HG02840 (cell line): ENCODE data around the gene SLC7A5.
"Not testable (repeated sequence)": the region's sequence is repeated elsewhere in the genome, so short reads cannot be mapped to it uniquely, and the experiment has no call there.

ENCODE experiments used
- ATAC-seq: cut with Tn5 transposase; IDR thresholded peaks from one replicate; pipeline ENCODE4 v1.9.1; 2021; ENCODE audit warnings: mild to moderate bottlenecking, moderate library complexity, moderate number of reproducible peaks; ENCODE audit not compliant: unreplicated experiment, low FRiP score

SLC7A5 gene

DNA sequence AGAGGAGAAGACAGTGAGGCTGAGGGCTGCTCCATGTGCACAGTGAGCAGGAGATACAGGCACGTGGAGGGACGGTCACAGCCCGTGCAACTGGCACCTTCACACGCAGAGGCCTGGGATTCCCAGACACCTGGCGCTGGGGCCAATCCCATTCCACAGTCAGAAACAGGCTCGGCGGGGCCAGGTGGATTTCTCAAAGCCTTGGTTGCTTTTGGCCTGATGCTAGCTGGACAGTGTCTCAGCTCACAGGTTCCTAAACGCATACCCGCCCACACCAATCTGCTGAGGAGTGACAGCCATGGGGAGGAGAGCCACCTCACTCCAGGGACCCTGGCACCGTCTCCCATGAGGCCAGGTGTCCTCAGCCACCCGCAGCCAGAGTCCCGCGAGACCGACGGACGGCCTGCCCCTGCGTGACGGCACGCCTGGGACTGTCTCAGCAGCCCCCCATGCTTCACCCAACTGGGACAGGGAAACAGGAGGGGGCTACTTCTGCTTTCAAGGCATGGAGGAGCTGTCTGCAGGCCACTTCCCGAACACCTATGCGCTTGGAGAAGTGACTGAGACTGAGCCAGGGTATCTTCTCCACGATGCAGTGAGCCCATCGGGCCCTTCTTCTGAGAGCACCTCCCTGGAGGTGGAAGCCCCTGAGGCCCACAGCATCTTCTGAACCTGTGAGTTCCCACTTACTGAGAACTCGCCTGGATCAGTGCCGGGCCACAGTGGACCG, 6.5 kb downstream of the SLC7A5 start:
- ATAC-seq, result not testable (repeated sequence)

GRCh38 chr16:87861300-87862099, 7.8 kb downstream of the SLC7A5 start:
- not testable (repeated sequence) for ATAC-seq

DNA sequence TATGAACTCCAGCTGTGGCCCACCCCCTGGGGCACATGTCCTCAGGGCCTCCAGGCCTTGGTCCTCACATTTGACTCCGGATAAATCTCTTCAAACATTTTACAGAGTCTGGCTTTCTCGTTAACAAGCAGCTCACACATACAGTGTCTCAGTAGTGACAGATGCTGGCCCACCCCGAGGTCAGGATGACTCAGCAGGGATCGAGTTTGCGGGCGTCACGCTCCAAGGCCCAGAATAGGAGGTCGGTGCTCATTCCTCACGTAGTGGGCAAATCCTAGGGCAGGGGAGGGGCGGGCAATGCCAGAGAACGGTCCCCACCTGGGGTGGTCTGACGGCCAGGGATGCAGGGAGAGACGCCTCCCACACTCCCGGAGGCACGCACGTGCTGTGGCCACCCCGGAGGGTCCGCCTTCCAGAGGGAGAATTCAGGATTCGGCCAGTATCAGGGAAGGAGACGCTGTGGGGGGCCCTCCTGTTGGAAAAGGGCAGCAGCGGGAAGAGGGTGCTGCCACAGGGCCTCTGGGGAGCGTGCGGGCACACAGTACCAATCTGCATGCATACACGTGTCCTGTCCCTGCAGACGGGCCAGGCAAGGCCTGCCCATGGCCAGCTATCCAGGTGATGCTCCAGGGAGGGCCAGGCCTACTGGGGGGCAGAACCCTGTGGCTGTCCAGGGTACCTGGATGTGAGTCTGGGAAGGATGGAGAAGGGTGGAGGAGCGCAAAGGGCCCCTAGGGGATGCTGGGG, 8.6 kb downstream of the SLC7A5 start:
- no peak for ATAC-seq

GRCh38 chr16:87858151-87858993, 10.9 kb downstream of the SLC7A5 start:
- ATAC-seq, result not testable (repeated sequence)

- ATAC-seq, result no peak
Observed at GRCh38 chr16:87856791-87857228, 12.5 kb downstream of the SLC7A5 start.

DNA sequence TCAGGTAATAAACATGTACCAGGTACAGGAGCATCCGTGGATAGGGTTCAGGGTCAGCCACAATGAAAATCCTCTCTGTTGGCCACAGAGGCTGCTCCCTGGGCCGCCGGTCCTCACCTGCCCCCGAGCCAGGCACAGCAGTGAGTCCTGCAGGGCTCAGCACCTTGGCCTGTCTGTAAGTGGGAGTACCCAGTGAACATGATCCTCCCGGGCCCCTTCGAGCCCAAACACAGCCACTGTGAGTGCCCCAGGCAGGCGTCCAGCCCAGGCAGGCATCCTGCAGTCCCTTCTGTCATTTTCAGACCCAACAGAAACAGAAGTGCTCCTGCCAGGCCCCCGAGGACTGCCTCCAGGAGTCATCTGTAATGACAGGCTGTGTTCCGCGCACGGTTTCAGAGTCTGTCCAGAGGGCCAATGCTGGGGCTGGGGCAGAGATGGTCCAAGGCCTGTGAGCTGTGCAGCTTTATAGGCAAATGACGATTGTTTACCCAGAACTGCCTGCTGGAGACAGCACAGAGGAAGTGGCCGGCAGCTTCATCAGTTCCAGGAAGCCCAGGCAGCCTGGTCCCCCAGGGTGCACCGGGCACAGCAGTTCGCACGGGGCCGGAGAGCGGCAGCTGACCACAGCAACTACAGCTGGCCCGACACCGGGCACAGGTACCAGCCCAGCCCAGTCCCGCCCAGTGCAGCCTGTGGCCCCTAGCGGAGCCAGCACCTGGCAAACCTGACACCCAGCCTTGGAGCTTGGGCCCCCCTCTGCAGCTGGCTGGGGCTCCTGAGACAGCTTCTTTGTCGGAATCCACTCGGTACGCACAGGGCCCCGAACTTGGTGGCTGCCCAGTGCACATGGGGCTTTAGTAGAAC, 13.2 kb downstream of the SLC7A5 start:
- no peak for ATAC-seq

GRCh38 chr16:87854907-87855683, 14.2 kb downstream of the SLC7A5 start:
- no peak for ATAC-seq

GRCh38 chr16:87854053-87854906, 15.0 kb downstream of the SLC7A5 start:
- no peak for ATAC-seq

DNA sequence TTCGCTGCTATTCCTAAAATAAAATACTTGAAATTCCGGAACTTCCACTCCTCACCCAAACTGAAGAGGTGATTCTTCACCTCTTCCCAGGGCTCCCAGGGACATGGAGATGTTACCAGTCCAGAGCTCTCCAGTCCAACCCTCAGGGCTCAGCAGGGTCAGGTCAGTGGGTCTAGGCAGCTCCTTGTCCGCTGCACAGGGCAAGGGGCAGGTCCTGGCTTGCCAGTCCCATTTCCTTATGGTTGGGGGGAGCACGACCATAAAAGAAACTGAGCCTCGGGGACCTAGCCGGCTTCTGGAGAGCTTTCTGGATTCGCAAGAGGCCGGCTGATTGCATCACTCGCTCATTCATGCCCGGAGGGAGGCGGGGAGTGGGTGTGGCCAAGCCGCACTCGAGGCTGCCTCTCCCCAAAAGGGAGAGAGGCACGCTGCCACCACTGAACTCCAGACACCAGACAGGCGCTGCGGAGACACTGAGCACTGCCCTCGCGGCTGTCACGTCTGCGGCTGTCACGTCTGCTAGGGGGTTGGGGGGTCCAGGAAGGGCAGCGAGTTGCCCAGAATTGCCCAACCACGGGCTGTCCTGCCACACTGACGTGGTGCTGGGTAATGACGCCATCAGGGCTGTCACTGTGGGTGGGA, 15.8 kb downstream of the SLC7A5 start:
- no peak for ATAC-seq

GRCh38 chr16:87851601-87852000, 17.7 kb downstream of the SLC7A5 start:
- no peak for ATAC-seq

- no peak for ATAC-seq
Observed at GRCh38 chr16:87851141-87851587, 18.1 kb downstream of the SLC7A5 start.

DNA sequence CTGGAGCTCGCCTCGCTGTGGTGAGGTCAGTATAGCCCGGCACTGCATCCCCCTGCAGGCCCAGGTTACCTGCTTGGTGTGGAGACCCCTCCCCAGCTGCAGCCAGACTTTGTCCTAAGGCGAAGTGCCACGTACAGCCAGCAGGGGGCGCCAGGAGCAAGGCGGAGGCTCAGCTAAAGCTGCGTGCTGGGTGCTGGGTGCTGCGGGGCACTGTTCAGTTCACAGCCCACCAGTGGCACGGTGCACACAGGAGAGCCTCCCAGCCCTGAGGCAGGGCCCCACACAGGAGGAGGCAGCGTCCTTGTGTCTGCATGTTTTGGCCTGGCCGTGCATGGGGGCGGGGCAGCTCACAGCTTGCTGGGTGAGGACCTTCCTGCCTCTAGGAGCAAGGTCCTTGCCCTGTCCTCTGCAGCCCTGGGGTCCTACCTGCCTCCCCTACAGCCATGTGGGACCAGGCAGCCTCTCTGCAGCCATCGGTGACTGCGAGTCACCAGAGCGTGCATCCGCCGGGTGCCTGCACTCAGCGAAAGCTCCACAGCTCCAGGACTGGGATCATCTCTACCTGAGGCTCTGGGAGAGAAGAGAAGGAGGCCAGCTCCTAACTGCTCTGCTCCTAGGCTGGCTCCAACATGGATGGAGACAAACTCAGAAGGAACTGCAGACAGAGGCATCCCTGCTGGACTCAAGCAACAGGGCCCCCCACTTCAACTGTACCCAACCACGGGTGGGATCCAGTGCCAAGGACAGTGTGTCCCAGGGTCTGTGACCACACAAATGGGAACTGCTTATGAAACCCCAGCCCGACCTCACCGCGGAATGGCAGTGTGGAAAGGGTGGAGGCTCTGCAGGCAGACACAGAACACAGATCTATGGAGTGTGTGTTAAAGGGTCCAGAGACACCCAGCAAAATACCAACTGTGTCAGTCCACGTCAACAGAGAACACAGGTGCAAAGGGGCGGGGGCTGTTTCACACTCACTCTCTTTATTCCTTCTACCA, 19.0 kb downstream of the SLC7A5 start:
- no peak for ATAC-seq

DNA sequence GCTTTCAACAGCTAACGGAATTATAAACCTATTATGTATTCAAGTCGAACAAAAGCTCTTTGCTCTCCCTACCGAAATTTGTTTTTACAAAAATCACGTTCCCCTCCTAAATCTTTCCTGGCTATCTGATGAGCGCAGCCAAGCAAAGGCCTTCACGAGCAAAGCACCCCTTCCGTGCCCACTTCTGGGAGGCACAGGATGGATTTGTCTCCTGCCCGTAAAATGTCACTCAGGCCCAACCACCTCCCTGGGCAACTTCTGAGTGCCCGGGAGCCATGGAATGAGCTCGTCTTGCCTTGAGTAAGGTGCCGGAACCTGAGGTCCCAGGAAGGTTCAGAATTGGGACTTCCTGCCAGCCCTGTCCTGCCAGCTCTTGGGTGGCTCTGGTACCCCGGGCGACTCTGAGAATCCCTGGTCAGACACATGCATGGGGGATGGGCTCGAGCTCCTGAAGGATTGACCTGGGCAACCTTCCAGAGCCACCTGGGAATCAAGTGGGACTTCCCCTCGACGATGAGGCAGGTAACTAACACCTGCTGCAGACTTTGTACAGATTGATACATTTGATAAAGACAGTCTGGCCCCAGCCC, 19.8 kb downstream of the SLC7A5 start:
- no peak for ATAC-seq

- no peak for ATAC-seq
Observed at GRCh38 chr16:87848676-87849345, 20.5 kb downstream of the SLC7A5 start.
